ENCODE results near the gene ALPL. TPM values are rescaled to one million over a fixed set of nuclear protein-coding genes. Genes with fewer than 3 reads are reported as not detected.

Gene ALPL
- total RNA-seq, 1 experiment from 2014 or later = not detected

DNA sequence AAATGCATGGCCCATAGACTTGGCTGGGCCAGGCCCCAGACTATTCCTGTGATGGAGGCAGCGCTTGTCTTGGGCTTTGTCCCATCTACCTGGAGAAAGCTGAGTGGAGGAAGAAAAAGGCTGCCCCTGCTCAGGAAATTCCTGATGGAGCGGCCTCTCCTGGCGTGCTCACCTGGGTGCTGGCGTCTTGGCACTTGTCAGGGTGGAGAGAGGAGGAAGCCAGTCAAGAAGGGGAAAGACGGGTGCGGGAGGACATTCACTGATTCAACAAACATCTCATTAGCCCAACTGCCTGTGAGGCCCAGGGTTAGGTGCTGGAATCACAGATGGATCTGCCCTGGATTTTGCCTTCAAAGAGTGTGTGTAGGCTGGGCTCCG is 16.1 kb downstream of the ALPL start:
- intact Hi-C loops (cut with micrococcal nuclease; ENCODE audit: unreplicated experiment) = no loop called here
- no peak for TF ChIP-seq EZH2 (IDR thresholded peaks at IDR 0.05; ENCODE audit: low read depth)
- TF ChIP-seq, protein P1, sequence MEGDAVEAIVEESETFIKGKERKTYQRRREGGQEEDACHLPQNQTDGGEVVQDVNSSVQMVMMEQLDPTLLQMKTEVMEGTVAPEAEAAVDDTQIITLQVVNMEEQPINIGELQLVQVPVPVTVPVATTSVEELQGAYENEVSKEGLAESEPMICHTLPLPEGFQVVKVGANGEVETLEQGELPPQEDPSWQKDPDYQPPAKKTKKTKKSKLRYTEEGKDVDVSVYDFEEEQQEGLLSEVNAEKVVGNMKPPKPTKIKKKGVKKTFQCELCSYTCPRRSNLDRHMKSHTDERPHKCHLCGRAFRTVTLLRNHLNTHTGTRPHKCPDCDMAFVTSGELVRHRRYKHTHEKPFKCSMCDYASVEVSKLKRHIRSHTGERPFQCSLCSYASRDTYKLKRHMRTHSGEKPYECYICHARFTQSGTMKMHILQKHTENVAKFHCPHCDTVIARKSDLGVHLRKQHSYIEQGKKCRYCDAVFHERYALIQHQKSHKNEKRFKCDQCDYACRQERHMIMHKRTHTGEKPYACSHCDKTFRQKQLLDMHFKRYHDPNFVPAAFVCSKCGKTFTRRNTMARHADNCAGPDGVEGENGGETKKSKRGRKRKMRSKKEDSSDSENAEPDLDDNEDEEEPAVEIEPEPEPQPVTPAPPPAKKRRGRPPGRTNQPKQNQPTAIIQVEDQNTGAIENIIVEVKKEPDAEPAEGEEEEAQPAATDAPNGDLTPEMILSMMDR (conservative IDR thresholded peaks at IDR 0.05) = no peak
- Histone ChIP-seq H3K4me2 (no peak overlapping the region), H3K36me3 (ENCODE audit: low read depth) (no peaks in the 10 kb centered on the region), H4K20me1 (ENCODE audit: insufficient read depth) (no peaks in the 10 kb centered on the region), H3K27ac (no peak overlapping the region), H3F3A (ENCODE audit: insufficient read depth, low read depth) (no peaks in the 10 kb centered on the region), H3K9me3 (ENCODE audit: insufficient read depth, low read depth) (no peaks in the 10 kb centered on the region), H3K4me1 (replicated peaks; ENCODE audit: insufficient read depth) (no peaks in the 10 kb centered on the region), H3K27me3 (ENCODE audit: insufficient read depth, low read depth) (no peaks in the 10 kb centered on the region), H3K9me2 (ENCODE audit: insufficient read depth) (no peaks in the 10 kb centered on the region), H3K4me3 (no peak overlapping the region), H2AFZ (no peak overlapping the region), H3K79me2 (ENCODE audit: low read depth) (no peaks in the 10 kb centered on the region)
- BruUV-seq (replicated peaks) = no TSS peak
- CTCF ChIA-PET = interaction anchor here (0.6 kb wide), 1 partner anchor 16 kb away, joined by 4 read pairs; the partner anchor contains the start of gene ALPL
- POLR2A ChIA-PET (ENCODE audit: unreplicated experiment) = no interaction called here
- DNase-seq = no peak

DNA sequence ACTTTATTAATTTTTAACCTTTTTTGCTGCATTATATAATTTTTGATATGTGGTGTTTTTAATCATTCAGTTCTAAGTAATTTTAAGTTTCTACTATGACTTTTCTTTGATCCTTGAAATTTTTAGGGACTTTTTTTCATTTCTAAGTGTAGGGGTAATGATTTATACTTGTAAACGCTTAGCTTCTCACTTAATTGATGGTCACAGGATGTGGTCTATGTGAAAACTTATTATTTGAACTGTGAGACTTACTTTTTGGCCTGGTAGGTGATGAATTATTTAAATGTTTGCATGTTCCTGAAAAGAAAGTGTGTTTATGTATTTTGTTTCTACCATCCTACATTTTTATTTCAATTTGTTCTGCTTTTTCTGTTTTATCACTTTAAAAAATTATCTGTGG is 17.2 kb downstream of the ALPL start:
- CTCF ChIA-PET = no interaction called here
- Histone ChIP-seq H3K36me3 (ENCODE audit: low read depth) (no peaks in the 10 kb centered on the region), H3K27me3 (ENCODE audit: insufficient read depth, low read depth) (no peaks in the 10 kb centered on the region), H3K4me2 (no peak overlapping the region), H3K4me1 (replicated peaks; ENCODE audit: insufficient read depth) (no peaks in the 10 kb centered on the region), H3K9me2 (ENCODE audit: insufficient read depth) (no peaks in the 10 kb centered on the region), H2AFZ (no peak overlapping the region), H3K9me3 (ENCODE audit: insufficient read depth, low read depth) (no peaks in the 10 kb centered on the region), H3K4me3 (no peak overlapping the region), H4K20me1 (ENCODE audit: insufficient read depth) (no peaks in the 10 kb centered on the region), H3K79me2 (ENCODE audit: low read depth) (no peaks in the 10 kb centered on the region), H3F3A (ENCODE audit: insufficient read depth, low read depth) (no peaks in the 10 kb centered on the region), H3K27ac (no peak overlapping the region)
- BruUV-seq (replicated peaks) = no TSS peak
- TF ChIP-seq, protein P1 (conservative IDR thresholded peaks at IDR 0.05) = no peak
- TF ChIP-seq EZH2 (IDR thresholded peaks at IDR 0.05; ENCODE audit: low read depth) = no peak
- DNase-seq = no peak
- intact Hi-C loops (cut with micrococcal nuclease; ENCODE audit: unreplicated experiment) = no loop called here
- POLR2A ChIA-PET (ENCODE audit: unreplicated experiment) = no interaction called here

DNA sequence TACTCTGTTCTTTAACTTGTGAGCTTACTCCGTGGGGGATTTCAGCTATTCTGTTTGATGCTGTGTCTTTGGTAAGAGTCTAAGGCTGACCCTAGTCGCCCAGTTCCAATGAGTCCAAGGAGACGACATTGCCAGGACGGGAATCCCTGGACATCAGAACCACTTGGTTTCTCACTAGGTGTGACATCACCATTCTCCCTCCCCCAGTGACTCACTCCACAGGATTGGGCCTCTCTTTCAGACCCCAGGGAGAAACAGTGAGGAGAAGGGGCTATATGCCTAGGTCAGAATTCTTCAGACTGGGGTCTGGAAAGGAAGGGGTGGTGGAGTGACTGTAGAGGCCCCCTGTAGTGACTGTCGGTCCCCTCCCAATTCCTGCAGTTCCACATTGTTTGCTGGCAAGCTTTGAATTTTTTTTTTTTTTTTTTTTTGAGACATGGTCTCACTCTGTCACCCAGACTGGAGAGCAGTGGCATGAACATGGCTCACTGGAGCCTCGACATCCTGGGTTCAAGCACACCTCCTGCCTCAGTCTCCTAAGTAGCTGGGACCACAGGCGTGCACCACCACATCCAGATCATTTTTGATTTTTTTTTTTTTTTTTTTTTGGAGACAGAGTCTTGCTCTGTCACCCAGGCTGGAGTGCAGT is 21.3 kb downstream of the ALPL start:
- H3K27ac ChIP-seq = no peak overlapping the region
- no TSS peak for BruUV-seq (replicated peaks)

More for the DNA sequence above, 21.3 kb downstream of the ALPL start:
- no peak overlapping the region for H2AFZ ChIP-seq
- intact Hi-C loops (cut with micrococcal nuclease; ENCODE audit: unreplicated experiment) = no loop called here
- H3K9me2 ChIP-seq (ENCODE audit: insufficient read depth) = no peaks in the 10 kb centered on the region
- H3K9me3 ChIP-seq (ENCODE audit: insufficient read depth, low read depth) = no peaks in the 10 kb centered on the region
- no peaks in the 10 kb centered on the region for H3F3A ChIP-seq (ENCODE audit: insufficient read depth, low read depth)
- no peaks in the 10 kb centered on the region for H3K4me1 ChIP-seq (replicated peaks; ENCODE audit: insufficient read depth)
- TF ChIP-seq, protein P1 (conservative IDR thresholded peaks at IDR 0.05) = no peak
- no peak for TF ChIP-seq EZH2 (IDR thresholded peaks at IDR 0.05; ENCODE audit: low read depth)
- H3K4me2 ChIP-seq = no peak overlapping the region
- no peak for DNase-seq
- ChIA-PET POLR2A (ENCODE audit: unreplicated experiment) (interaction anchor here (0.6 kb wide), 1 partner anchor 16 kb away, joined by 3 read pairs; no protein-coding TSS in a partner anchor), CTCF (no interaction called here)
- H3K36me3 ChIP-seq (ENCODE audit: low read depth) = no peaks in the 10 kb centered on the region
- no peaks in the 10 kb centered on the region for H3K27me3 ChIP-seq (ENCODE audit: insufficient read depth, low read depth)
- H4K20me1 ChIP-seq (ENCODE audit: insufficient read depth) = no peaks in the 10 kb centered on the region
- no peak overlapping the region for H3K4me3 ChIP-seq
- H3K79me2 ChIP-seq (ENCODE audit: low read depth) = no peaks in the 10 kb centered on the region
